HG03039 (cell line): Measurements from ENCODE around the gene COL2A1.
A peak's percentile ranks its signal among the peaks of the same experiment; 100 is the strongest.

Source experiments
- ATAC-seq: cut with Tn5 transposase; IDR thresholded peaks from one replicate; pipeline ENCODE4 v1.9.1; 2021; ENCODE audit warnings: mild to moderate bottlenecking, moderate library complexity; ENCODE audit not compliant: unreplicated experiment

The COL2A1 gene

GRCh38 chr12:47991106-47992061 is 12.9 kb downstream of the COL2A1 start:
- ATAC-seq: no peak

GRCh38 chr12:47990351-47991105 is 13.7 kb downstream of the COL2A1 start:
- peak; percentile 81 for ATAC-seq

- ATAC-seq: no peak
These were observed 14.6 kb downstream of the COL2A1 start for GRCh38 chr12:47989666-47990065.

GRCh38 chr12:47989023-47989417 is 15.3 kb downstream of the COL2A1 start:
- ATAC-seq: no peak

- no peak for ATAC-seq
These were observed 15.9 kb downstream of the COL2A1 start for GRCh38 chr12:47988073-47989022.

- no peak for ATAC-seq
These were observed 16.7 kb downstream of the COL2A1 start for GRCh38 chr12:47987411-47988072.

GRCh38 chr12:47986832-47987231 is 17.4 kb downstream of the COL2A1 start:
- no peak for ATAC-seq

GRCh38 chr12:47986291-47986660 is 18.0 kb downstream of the COL2A1 start:
- no peak for ATAC-seq

GRCh38 chr12:47985596-47986290 is 18.5 kb downstream of the COL2A1 start:
- no peak for ATAC-seq

GRCh38 chr12:47984331-47984801 is 19.9 kb downstream of the COL2A1 start:
- no peak for ATAC-seq

GRCh38 chr12:47983541-47984115 is 20.6 kb downstream of the COL2A1 start:
- no peak for ATAC-seq

GRCh38 chr12:47982770-47983169 is 21.5 kb downstream of the COL2A1 start:
- no peak for ATAC-seq

- ATAC-seq: no peak
These were observed 22.0 kb downstream of the COL2A1 start for GRCh38 chr12:47982311-47982710.

GRCh38 chr12:47981496-47982260 is 22.6 kb downstream of the COL2A1 start:
- ATAC-seq: no peak

GRCh38 chr12:47980779-47981495 is 23.3 kb downstream of the COL2A1 start:
- ATAC-seq: no peak

- ATAC-seq: no peak
These were observed 24.1 kb downstream of the COL2A1 start for GRCh38 chr12:47980197-47980596.

- no peak for ATAC-seq
These were observed 24.6 kb downstream of the COL2A1 start for GRCh38 chr12:47979686-47980085.

- ATAC-seq: no peak
These were observed 25.1 kb downstream of the COL2A1 start for GRCh38 chr12:47979166-47979565.
